HCT116 (cell line): ENCODE results near the gene POLE3. TPM values are rescaled to one million over a fixed set of nuclear protein-coding genes. Genes with fewer than 3 reads are reported as not detected.

ENCODE experiments used
- ATAC-seq: fragments of 200-7000 bp; cut with Tn5 transposase; 2 replicates; pipeline ENCODE4 v1.9.1; 2020; ENCODE audit warnings: mild to moderate bottlenecking, moderate library complexity
- BruUV-seq: library from RNA; stranded (reverse); fragments of 400-500 nt; replicated peaks from 2 replicates; lab custom pipeline; 2021; lab: Mats Ljungman, UMichigan
- CTCF ChIA-PET: fragments of 300-600 bp; sonication (Branson Sonifier 250); formaldehyde crosslinking; loops from one replicate; lab custom pipeline; 2021; ENCODE audit warnings: antibody characterized with exemption; lab: Charles Lee
- POLR2A ChIA-PET: fragments of 300-600, 350-600 bp; sonication (Branson Sonifier 250); formaldehyde crosslinking; loops from one replicate; lab custom pipeline; 2021; ENCODE audit warnings: antibody characterized with exemption; lab: Charles Lee
- RAD21 ChIA-PET, 2 experiments: fragments of 300-600 bp; sonication (Branson Sonifier 250); formaldehyde crosslinking; loops; one replicate each; lab custom pipeline; 2023; ENCODE audit warnings: low total read pairs in 2 of 2; ENCODE audit not compliant: uncharacterized antibody in 2 of 2, unreplicated experiment in 2 of 2, low non-redundant PET in 1 of 2; lab: Charles Lee
- DNase-seq: peaks from one replicate; pipeline ENCODE4 v3.0.0-alpha.2; 2010; ENCODE audit warnings: low read depth, low spot score
- H2AFZ ChIP-seq: fragments of 200-600 bp; shearing (Covaris generic), sonication (generic); 2 replicates; pipeline ENCODE4 v1.6.1; 2017; ENCODE audit warnings: low read depth, mixed run types, mixed read lengths, antibody characterized with exemption, low read length; ENCODE audit not compliant: poor library complexity, severe bottlenecking
- H3K27ac ChIP-seq: 2 replicates; pipeline ENCODE4 v1.5.1; 2012; ENCODE audit warnings: low read depth, low read length
- H3K27me3 ChIP-seq: fragments of 200-600 bp; sonication (generic); 2 replicates; pipeline ENCODE4 v1.6.1; 2016; ENCODE audit warnings: mixed run types, low read length, mixed read lengths; ENCODE audit not compliant: insufficient read depth
- H3K36me3 ChIP-seq, 2 experiments: fragments of 200-500 bp in 1 of 2; fragments of 200-600 bp in 1 of 2; sonication (Bioruptor generic) in 1 of 2; sonication (generic) in 1 of 2; 2 replicates each; pipeline versions ENCODE4 v1.5.1 to v1.6.1; 2014 to 2016; ENCODE audit warnings: low read length in 2 of 2, inconsistent platforms in 1 of 2, mixed read lengths in 1 of 2, mixed run types in 1 of 2; ENCODE audit not compliant: insufficient read depth in 2 of 2, control insufficient read depth in 1 of 2
- H3K4me1 ChIP-seq, 2 experiments: fragments of 200-600 bp in 1 of 2; sonication (generic) in 1 of 2; 2 replicates each; pipeline versions ENCODE4 v1.5.1 to v1.6.1; 2012 to 2017; ENCODE audit warnings: low read length in 2 of 2, inconsistent platforms in 1 of 2, mild to moderate bottlenecking in 1 of 2, mixed read lengths in 1 of 2, mixed run types in 1 of 2, moderate library complexity in 1 of 2; ENCODE audit not compliant: insufficient read depth in 2 of 2, control insufficient read depth in 1 of 2
- H3K4me2 ChIP-seq: fragments of 200-600 bp; sonication (generic); 2 replicates; pipeline ENCODE4 v1.6.1; 2017; ENCODE audit warnings: mixed run types, low read length, mixed read lengths
- H3K4me3 ChIP-seq, 2 experiments: fragments of 200-600 bp in 1 of 2; sonication (generic) in 1 of 2; replicated peaks in 1 of 2; 2 replicates each; pipeline ENCODE4 v1.5.1; 2011 to 2016; ENCODE audit warnings: low read length in 2 of 2, control low read depth in 1 of 2, low read depth in 1 of 2, mild to moderate bottlenecking in 1 of 2, mixed read lengths in 1 of 2, mixed run types in 1 of 2
- H3K79me2 ChIP-seq: fragments of 200-600 bp; sonication (generic); 2 replicates; pipeline ENCODE4 v1.6.1; 2017; ENCODE audit warnings: mild to moderate bottlenecking, mixed run types, low read length, moderate library complexity, mixed read lengths; ENCODE audit not compliant: insufficient read depth
- H3K9ac ChIP-seq: fragments of 200-600 bp; sonication (generic); 2 replicates; pipeline ENCODE4 v1.6.1; 2016; ENCODE audit warnings: low read length, mixed read lengths
- H3K9me2 ChIP-seq: fragments of 200-600 bp; sonication (generic), shearing (Covaris generic); 2 replicates; pipeline ENCODE4 v1.6.1; 2017; ENCODE audit warnings: mixed run types, mild to moderate bottlenecking, moderate library complexity; ENCODE audit not compliant: insufficient read depth
- H3K9me3 ChIP-seq, 2 experiments: fragments of 200-500 bp in 1 of 2; fragments of 200-600 bp in 1 of 2; sonication (Bioruptor generic) in 1 of 2; sonication (generic) in 1 of 2; 2 replicates each; pipeline ENCODE4 v1.6.1; 2014 to 2017; ENCODE audit warnings: low read length in 2 of 2, mixed read lengths in 2 of 2, inconsistent platforms in 1 of 2, low read depth in 1 of 2, mild to moderate bottlenecking in 1 of 2, mixed run types in 1 of 2, moderate library complexity in 1 of 2; ENCODE audit not compliant: control insufficient read depth in 1 of 2, insufficient read depth in 1 of 2
- H4K20me1 ChIP-seq: fragments of 200-600 bp; sonication (generic), shearing (Covaris generic); 2 replicates; pipeline ENCODE4 v1.6.1; 2017; ENCODE audit warnings: mixed run types, mild to moderate bottlenecking, moderate library complexity; ENCODE audit not compliant: insufficient read depth
- CBX3 ChIP-seq: IDR thresholded peaks from 2 replicates; pipeline ENCODE4 v1.6.1; 2012; ENCODE audit warnings: low read depth
- EGR1 ChIP-seq: IDR thresholded peaks from 2 replicates; pipeline ENCODE4 v1.6.1; 2012; ENCODE audit warnings: low read depth
- ELF1 ChIP-seq: IDR thresholded peaks from 2 replicates; pipeline ENCODE4 v1.6.1; 2012; ENCODE audit warnings: low read depth, borderline replicate concordance
- EZH2phosphoT487 ChIP-seq: fragments of 200-600 bp; IDR thresholded peaks from 2 replicates; pipeline ENCODE4 v1.6.1; 2018; ENCODE audit warnings: antibody characterized with exemption, borderline replicate concordance
- FOSL1 ChIP-seq: IDR thresholded peaks from 2 replicates; pipeline ENCODE4 v1.6.1; 2012; ENCODE audit warnings: low read depth
- SRF ChIP-seq: IDR thresholded peaks from 2 replicates; pipeline ENCODE4 v1.6.1; 2012; ENCODE audit warnings: low read depth
- ZNF274 ChIP-seq: fragments of 200-500 bp; sonication (Bioruptor generic); IDR thresholded peaks from 2 replicates; pipeline ENCODE4 v1.6.1; 2014; ENCODE audit warnings: mild to moderate bottlenecking, low read depth, low read length, inconsistent platforms
- intact Hi-C: fragments of 100-400 bp; cut with micrococcal nuclease; formaldehyde crosslinking; loops from 2 replicates; pipeline ENCODE4 v1.10.0; 2022
- total RNA-seq: library from RNA; stranded (reverse); gene quantifications from one replicate; pipeline ENCODE4 v1.2.1, GENCODE V29; 2021; ENCODE audit not compliant: unreplicated experiment
- TF ChIP-seq, protein P1 (sequence below): IDR thresholded peaks from 2 replicates; pipeline ENCODE4 v1.6.1; 2011; ENCODE audit warnings: mild to moderate bottlenecking, low read length, moderate library complexity; ENCODE audit not compliant: insufficient replicate concordance; ENCODE audit errors: extremely low read depth

Gene POLE3
- total RNA-seq, 1 experiment from 2014 or later: 65.1 TPM

DNA sequence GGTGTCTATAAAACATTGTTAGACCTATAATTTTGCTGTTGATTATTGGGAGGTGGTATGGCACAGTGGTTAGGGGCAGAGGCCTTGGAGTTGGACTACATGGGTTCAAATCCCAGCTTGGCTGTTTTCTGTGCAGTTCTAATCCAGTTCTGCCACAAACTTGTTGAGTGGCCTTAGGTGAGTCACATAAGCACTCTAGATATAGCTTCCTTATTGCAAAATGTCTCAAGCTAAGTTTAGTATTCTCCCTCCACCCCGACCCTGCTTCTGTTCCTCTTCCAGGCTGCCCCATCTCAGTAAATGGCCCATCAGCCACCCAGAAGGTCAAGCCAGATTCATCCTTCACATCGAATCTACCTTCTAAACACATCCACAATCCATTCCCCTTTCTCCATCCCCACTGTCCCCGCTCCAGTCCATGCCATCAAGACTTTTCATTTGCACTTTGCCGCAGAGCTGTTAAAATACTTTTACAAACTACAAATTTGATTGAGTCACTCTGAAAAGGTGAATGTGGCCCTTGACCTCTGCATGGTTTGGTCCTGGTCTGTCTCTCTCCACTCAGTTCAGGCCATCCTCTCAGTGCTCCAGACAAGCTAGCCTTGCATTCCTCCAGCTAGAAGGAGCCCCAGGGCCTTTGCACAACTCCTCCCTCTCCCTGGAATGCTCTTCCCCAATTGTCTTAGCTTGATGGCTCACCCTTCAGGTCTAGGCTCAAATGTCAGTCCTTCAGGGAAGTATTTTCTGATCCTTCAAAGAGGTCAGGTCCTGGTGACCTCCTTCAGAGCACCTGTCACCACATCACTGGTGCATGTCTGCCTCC lies 23.7 kb downstream of the POLE3 start:
- no peaks in the 10 kb centered on the region for H4K20me1 ChIP-seq
- POLR2A ChIA-PET: interaction anchor here (1.0 kb wide), 1 partner anchor 15 kb away, joined by 3 read pairs; the partner anchor contains the start of gene ALAD
- H3K4me2 ChIP-seq: no peak overlapping the region
- BruUV-seq: TSS peak; percentile 60
- H3K4me1 ChIP-seq: peaks cover 6 to 7% of the 10 kb centered on the region in 2 experiments; a peak in 3 of 4 replicates
- H3K9me2 ChIP-seq: no peaks in the 10 kb centered on the region
- intact Hi-C loops: no loop called here
- no peaks in the 10 kb centered on the region for H3K79me2 ChIP-seq
- no peaks in the 10 kb centered on the region for H3K9me3 ChIP-seq
- H3K27ac ChIP-seq: no peak overlapping the region
- ATAC-seq (no peak), DNase-seq (no peak)
- H3K9ac ChIP-seq: no peak overlapping the region
- no peak overlapping the region for H3K4me3 ChIP-seq
- CTCF ChIA-PET: interaction anchor here (0.6 kb wide), 1 partner anchor 222 kb away, joined by 3 read pairs; no protein-coding TSS in a partner anchor
- RAD21 ChIA-PET: no interaction called here
- 0 out of 4 replicates have a peak, but pooled peaks cover 0 to 3% of the 10 kb centered on the region in 2 experiments for H3K36me3 ChIP-seq
- no peaks in the 10 kb centered on the region for H3K27me3 ChIP-seq
- no peak overlapping the region for H2AFZ ChIP-seq
- TF ChIP-seq EZH2phosphoT487: no peak
- TF ChIP-seq EGR1: no peak
- no peak for TF ChIP-seq CBX3
- no peak for TF ChIP-seq ZNF274
- TF ChIP-seq FOSL1: no peak
- TF ChIP-seq ELF1: no peak
- TF ChIP-seq SRF: no peak
- TF ChIP-seq, protein P1, sequence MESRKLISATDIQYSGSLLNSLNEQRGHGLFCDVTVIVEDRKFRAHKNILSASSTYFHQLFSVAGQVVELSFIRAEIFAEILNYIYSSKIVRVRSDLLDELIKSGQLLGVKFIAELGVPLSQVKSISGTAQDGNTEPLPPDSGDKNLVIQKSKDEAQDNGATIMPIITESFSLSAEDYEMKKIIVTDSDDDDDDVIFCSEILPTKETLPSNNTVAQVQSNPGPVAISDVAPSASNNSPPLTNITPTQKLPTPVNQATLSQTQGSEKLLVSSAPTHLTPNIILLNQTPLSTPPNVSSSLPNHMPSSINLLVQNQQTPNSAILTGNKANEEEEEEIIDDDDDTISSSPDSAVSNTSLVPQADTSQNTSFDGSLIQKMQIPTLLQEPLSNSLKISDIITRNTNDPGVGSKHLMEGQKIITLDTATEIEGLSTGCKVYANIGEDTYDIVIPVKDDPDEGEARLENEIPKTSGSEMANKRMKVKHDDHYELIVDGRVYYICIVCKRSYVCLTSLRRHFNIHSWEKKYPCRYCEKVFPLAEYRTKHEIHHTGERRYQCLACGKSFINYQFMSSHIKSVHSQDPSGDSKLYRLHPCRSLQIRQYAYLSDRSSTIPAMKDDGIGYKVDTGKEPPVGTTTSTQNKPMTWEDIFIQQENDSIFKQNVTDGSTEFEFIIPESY: no peak
